HepG2 (cell line): ENCODE results near the gene ZNHIT6. TPM values are rescaled to one million over a fixed set of nuclear protein-coding genes. Genes with fewer than 3 reads are reported as not detected.

Source experiments
- FOXK1 ChIP-seq: sonication (generic); formaldehyde crosslinking; IDR thresholded peaks from 2 replicates; pipeline ENCODE4 v1.4.0; 2020; ENCODE audit warnings: low read depth, missing genetic modification reagents, borderline replicate concordance
- GLI4 ChIP-seq: sonication (generic); formaldehyde crosslinking; IDR thresholded peaks from 2 replicates; pipeline ENCODE4 v1.5.1; 2020; ENCODE audit warnings: missing genetic modification reagents, mild to moderate bottlenecking, moderate library complexity, borderline replicate concordance
- NR2F1 ChIP-seq, 2 experiments: fragments of 450-650 bp in 1 of 2; formaldehyde crosslinking in 1 of 2; IDR thresholded peaks; 2 replicates each; pipeline versions ENCODE4 v1.5.0 to v1.6.1; 2016 to 2020; ENCODE audit warnings: mild to moderate bottlenecking in 1 of 2, missing compliant biosample characterization in 1 of 2, missing genetic modification reagents in 1 of 2, moderate library complexity in 1 of 2
- SOX6 ChIP-seq, 2 experiments: fragments of 450-650 bp in 1 of 2; sonication (generic) in 1 of 2; formaldehyde crosslinking in 1 of 2; IDR thresholded peaks; 2 replicates each; pipeline versions ENCODE4 v1.4.0 to v1.6.1; 2017 to 2020; ENCODE audit warnings: antibody characterized with exemption in 1 of 2, mild to moderate bottlenecking in 1 of 2, missing genetic modification reagents in 1 of 2
- YY1 ChIP-seq: IDR thresholded peaks from 2 replicates; pipeline ENCODE4 v1.6.1; 2011; ENCODE audit warnings: low read length, low read depth, moderate library complexity, mild to moderate bottlenecking; ENCODE audit not compliant: insufficient read depth, insufficient replicate concordance
- ZNF253 ChIP-seq: sonication (generic); formaldehyde crosslinking; IDR thresholded peaks from 2 replicates; pipeline ENCODE4 v1.8.0; 2022; ENCODE audit warnings: mild to moderate bottlenecking, missing genetic modification reagents, borderline replicate concordance
- ZNF556 ChIP-seq: sonication (generic); formaldehyde crosslinking; IDR thresholded peaks from 2 replicates; pipeline ENCODE4 v1.4.0; 2020; ENCODE audit warnings: mild to moderate bottlenecking, missing genetic modification reagents, borderline replicate concordance
- ZNF607 ChIP-seq: sonication (generic); formaldehyde crosslinking; IDR thresholded peaks from 2 replicates; pipeline ENCODE4 v1.5.1; 2020; ENCODE audit warnings: missing genetic modification reagents, mild to moderate bottlenecking, borderline replicate concordance
- polyA plus RNA-seq, 8 experiments: library from polyadenylated mRNA; depleted of rRNA in 3 of 8; stranded (reverse) in 7 of 8; unstranded in 1 of 8; fragments of >200 nt; fragmentation: Illumina TruSeq in 4 of 8; extraction: Trizol in 4 of 8; gene quantifications; 2 replicates each; pipeline versions ENCODE4 v1.2.1 to v1.2.3, GENCODE V29; 2011 to 2016; ENCODE audit warnings: low read depth in 4 of 8, missing spikeins in 1 of 8, mixed read lengths in 1 of 8; ENCODE audit not compliant: insufficient read depth in 1 of 8
- total RNA-seq, 5 experiments: library from RNA; depleted of rRNA; stranded (reverse); fragments of >200 nt; fragmentation: Illumina TruSeq; extraction: Trizol; gene quantifications; 2 replicates each; pipeline ENCODE4 v1.2.3, GENCODE V29; 2016; ENCODE audit warnings: low read depth in 1 of 5
- TF ChIP-seq, protein P1 (sequence below): sonication (generic); formaldehyde crosslinking; IDR thresholded peaks from 2 replicates; pipeline ENCODE4 v1.8.1; 2023; ENCODE audit warnings: mild to moderate bottlenecking, moderate library complexity, missing genetic modification reagents
- TF ChIP-seq, protein P2 (sequence below): sonication (generic); formaldehyde crosslinking; IDR thresholded peaks from 2 replicates; pipeline ENCODE4 v1.5.0; 2020; ENCODE audit warnings: missing genetic modification reagents
- TF ChIP-seq, protein P3 (sequence below): sonication (generic); formaldehyde crosslinking; IDR thresholded peaks from 2 replicates; pipeline ENCODE4 v1.9.0; 2021; ENCODE audit warnings: mild to moderate bottlenecking, missing genetic modification reagents
- TF ChIP-seq, protein P4 (sequence below): sonication (generic); formaldehyde crosslinking; IDR thresholded peaks from 2 replicates; pipeline ENCODE4 v1.5.0; 2020; ENCODE audit warnings: mild to moderate bottlenecking, missing genetic modification reagents
- TF ChIP-seq, protein P5 (sequence below): sonication (generic); formaldehyde crosslinking; IDR thresholded peaks from 2 replicates; pipeline ENCODE4 v1.4.0; 2020; ENCODE audit warnings: missing genetic modification reagents, borderline replicate concordance

ZNHIT6 gene
- total and polyA plus RNA-seq, 2 of the 13 experiments (the other 11 are each of a cell fraction or from before 2014, with no cell fraction given): 6.0 to 15.2 TPM

DNA sequence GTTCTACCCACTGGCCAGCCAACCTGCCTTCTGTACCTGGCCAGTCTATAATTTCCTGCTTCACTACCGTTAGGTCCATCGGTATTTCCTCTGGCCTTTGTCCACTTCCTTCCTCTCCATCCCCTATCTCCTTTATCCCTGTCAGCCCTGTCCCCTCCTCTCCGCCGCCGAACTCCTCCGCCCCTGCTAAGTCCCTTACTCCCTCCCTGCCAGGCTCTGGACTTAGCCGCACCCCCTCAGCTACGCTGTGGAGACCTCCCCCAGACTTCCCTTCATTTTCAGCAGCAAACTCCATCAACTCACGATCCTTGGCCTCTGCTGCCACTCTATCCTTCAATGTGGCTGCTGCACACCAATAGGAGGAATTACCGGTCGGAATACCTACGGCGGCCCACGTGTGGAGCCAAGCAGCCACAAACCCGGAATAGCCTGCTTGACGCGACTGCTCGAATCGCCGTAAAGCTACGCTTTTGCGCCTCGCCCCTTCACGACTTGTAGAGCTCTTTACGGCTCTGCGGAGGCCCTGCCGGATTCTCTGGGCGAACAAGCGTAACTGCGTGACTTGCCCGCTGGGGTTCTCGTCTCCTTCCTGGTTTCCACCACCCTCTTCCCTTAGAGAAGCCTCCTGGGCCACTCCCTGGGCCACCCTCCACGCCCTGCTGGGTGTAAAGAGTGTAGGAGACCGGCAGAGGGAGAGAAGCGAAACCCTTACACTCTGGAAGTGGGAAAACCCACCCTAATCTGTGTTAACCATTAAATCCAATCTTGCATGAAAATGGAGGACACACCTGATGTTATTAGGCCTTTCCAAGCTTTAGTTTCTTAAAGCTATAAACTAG lies at the start of gene ZNHIT6 (continued):
- TF ChIP-seq, protein P1, sequence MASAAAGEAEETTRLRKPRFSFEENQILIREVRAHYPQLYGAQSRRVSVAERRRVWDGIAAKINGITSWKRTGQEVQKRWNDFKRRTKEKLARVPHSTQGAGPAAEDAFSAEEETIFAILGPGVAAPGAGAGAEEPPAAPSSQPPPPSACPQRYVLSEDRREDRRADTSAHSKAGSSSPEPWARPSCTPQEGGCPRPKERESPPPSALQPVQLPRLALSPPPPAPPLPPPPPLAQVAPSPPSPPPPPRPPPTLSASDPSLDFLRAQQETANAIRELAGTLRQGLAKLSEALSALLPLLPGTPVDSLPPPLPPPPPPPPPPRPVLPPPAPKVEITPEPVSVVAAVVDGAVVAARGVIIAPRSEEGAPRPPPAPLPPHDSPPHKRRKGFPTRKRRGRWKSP (CRISPR knock-in tag): peak; percentile 90
- peak; percentile 55 for TF ChIP-seq YY1
- TF ChIP-seq FOXK1 (CRISPR knock-in tag): peak; percentile 77; the same call in 1 of the 2 replicates
- TF ChIP-seq, protein P2, sequence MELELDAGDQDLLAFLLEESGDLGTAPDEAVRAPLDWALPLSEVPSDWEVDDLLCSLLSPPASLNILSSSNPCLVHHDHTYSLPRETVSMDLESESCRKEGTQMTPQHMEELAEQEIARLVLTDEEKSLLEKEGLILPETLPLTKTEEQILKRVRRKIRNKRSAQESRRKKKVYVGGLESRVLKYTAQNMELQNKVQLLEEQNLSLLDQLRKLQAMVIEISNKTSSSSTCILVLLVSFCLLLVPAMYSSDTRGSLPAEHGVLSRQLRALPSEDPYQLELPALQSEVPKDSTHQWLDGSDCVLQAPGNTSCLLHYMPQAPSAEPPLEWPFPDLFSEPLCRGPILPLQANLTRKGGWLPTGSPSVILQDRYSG: peak; percentile 69; the same call in 1 of the 2 replicates
- TF ChIP-seq ZNF253 (CRISPR knock-in tag): no peak; the same call in 1 of the 2 replicates
- TF ChIP-seq GLI4 (CRISPR knock-in tag): no peak
- 0 out of 4 replicates have a peak, but pooled peaks of 1 of the 2 experiments have one; percentile 4 for TF ChIP-seq NR2F1 (CRISPR knock-in tag; IDR thresholded peaks at IDR 0.05)
- TF ChIP-seq ZNF607 (CRISPR knock-in tag): no peak; the same call in 1 of the 2 replicates
- peak; percentile 62 for TF ChIP-seq ZNF556 (CRISPR knock-in tag)
- TF ChIP-seq SOX6 (IDR thresholded peaks at IDR 0.05): no peak
- peak; percentile 57 for TF ChIP-seq SOX6 (CRISPR knock-in tag; IDR thresholded peaks at IDR 0.05)
- TF ChIP-seq, protein P3, sequence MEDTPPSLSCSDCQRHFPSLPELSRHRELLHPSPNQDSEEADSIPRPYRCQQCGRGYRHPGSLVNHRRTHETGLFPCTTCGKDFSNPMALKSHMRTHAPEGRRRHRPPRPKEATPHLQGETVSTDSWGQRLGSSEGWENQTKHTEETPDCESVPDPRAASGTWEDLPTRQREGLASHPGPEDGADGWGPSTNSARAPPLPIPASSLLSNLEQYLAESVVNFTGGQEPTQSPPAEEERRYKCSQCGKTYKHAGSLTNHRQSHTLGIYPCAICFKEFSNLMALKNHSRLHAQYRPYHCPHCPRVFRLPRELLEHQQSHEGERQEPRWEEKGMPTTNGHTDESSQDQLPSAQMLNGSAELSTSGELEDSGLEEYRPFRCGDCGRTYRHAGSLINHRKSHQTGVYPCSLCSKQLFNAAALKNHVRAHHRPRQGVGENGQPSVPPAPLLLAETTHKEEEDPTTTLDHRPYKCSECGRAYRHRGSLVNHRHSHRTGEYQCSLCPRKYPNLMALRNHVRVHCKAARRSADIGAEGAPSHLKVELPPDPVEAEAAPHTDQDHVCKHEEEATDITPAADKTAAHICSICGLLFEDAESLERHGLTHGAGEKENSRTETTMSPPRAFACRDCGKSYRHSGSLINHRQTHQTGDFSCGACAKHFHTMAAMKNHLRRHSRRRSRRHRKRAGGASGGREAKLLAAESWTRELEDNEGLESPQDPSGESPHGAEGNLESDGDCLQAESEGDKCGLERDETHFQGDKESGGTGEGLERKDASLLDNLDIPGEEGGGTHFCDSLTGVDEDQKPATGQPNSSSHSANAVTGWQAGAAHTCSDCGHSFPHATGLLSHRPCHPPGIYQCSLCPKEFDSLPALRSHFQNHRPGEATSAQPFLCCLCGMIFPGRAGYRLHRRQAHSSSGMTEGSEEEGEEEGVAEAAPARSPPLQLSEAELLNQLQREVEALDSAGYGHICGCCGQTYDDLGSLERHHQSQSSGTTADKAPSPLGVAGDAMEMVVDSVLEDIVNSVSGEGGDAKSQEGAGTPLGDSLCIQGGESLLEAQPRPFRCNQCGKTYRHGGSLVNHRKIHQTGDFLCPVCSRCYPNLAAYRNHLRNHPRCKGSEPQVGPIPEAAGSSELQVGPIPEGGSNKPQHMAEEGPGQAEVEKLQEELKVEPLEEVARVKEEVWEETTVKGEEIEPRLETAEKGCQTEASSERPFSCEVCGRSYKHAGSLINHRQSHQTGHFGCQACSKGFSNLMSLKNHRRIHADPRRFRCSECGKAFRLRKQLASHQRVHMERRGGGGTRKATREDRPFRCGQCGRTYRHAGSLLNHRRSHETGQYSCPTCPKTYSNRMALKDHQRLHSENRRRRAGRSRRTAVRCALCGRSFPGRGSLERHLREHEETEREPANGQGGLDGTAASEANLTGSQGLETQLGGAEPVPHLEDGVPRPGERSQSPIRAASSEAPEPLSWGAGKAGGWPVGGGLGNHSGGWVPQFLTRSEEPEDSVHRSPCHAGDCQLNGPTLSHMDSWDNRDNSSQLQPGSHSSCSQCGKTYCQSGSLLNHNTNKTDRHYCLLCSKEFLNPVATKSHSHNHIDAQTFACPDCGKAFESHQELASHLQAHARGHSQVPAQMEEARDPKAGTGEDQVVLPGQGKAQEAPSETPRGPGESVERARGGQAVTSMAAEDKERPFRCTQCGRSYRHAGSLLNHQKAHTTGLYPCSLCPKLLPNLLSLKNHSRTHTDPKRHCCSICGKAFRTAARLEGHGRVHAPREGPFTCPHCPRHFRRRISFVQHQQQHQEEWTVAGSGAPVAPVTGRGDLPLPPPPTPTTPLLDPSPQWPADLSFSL (CRISPR knock-in tag): no peak
- TF ChIP-seq, protein P4, sequence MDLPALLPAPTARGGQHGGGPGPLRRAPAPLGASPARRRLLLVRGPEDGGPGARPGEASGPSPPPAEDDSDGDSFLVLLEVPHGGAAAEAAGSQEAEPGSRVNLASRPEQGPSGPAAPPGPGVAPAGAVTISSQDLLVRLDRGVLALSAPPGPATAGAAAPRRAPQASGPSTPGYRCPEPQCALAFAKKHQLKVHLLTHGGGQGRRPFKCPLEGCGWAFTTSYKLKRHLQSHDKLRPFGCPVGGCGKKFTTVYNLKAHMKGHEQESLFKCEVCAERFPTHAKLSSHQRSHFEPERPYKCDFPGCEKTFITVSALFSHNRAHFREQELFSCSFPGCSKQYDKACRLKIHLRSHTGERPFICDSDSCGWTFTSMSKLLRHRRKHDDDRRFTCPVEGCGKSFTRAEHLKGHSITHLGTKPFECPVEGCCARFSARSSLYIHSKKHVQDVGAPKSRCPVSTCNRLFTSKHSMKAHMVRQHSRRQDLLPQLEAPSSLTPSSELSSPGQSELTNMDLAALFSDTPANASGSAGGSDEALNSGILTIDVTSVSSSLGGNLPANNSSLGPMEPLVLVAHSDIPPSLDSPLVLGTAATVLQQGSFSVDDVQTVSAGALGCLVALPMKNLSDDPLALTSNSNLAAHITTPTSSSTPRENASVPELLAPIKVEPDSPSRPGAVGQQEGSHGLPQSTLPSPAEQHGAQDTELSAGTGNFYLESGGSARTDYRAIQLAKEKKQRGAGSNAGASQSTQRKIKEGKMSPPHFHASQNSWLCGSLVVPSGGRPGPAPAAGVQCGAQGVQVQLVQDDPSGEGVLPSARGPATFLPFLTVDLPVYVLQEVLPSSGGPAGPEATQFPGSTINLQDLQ (CRISPR knock-in tag): no peak
- TF ChIP-seq, protein P5, sequence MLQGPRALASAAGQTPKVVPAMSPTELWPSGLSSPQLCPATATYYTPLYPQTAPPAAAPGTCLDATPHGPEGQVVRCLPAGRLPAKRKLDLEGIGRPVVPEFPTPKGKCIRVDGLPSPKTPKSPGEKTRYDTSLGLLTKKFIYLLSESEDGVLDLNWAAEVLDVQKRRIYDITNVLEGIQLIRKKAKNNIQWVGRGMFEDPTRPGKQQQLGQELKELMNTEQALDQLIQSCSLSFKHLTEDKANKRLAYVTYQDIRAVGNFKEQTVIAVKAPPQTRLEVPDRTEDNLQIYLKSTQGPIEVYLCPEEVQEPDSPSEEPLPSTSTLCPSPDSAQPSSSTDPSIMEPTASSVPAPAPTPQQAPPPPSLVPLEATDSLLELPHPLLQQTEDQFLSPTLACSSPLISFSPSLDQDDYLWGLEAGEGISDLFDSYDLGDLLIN (CRISPR knock-in tag): 0 out of 2 replicates have a peak, but pooled peaks have one; percentile 31
